Hepatocyte (in vitro differentiated cells): Measurements from ENCODE around the gene NOTCH4.

Experiments
- EZH2 ChIP-seq: fragments of 200-600 bp; sonication (generic); IDR thresholded peaks from 2 replicates; pipeline ENCODE4 v1.6.1; 2016; ENCODE audit warnings: antibody characterized with exemption, mild to moderate bottlenecking, borderline replicate concordance
- TF ChIP-seq, protein P1 (sequence below): fragments of 200-600 bp; sonication (generic); IDR thresholded peaks from 2 replicates; pipeline ENCODE4 v1.5.1; 2016; ENCODE audit warnings: antibody characterized with exemption, mild to moderate bottlenecking; ENCODE audit not compliant: poor library complexity

DNA sequence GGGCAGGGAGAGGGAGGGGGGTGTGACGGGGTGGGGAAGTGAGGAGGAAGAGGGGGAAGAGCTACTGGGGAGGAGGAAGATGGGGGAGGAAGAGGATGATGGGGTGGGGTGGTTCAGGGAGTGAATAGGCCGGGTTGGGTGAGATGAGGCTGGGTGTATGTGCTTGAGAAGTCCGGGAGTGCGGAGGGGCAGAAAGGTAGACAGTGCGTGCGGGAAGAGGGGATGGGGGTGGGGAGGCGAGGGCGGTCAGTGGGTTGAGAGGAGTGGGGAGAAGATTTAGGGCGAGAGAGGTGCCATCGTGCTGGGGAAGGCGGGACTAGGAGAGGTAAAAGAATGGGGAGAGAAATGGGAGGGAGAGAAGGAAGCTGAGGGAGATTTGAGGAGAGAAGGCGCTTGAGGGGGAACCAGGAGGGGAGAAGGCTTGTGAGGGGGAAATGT, 30.9 kb upstream of the NOTCH4 start:
- TF ChIP-seq, protein P1, sequence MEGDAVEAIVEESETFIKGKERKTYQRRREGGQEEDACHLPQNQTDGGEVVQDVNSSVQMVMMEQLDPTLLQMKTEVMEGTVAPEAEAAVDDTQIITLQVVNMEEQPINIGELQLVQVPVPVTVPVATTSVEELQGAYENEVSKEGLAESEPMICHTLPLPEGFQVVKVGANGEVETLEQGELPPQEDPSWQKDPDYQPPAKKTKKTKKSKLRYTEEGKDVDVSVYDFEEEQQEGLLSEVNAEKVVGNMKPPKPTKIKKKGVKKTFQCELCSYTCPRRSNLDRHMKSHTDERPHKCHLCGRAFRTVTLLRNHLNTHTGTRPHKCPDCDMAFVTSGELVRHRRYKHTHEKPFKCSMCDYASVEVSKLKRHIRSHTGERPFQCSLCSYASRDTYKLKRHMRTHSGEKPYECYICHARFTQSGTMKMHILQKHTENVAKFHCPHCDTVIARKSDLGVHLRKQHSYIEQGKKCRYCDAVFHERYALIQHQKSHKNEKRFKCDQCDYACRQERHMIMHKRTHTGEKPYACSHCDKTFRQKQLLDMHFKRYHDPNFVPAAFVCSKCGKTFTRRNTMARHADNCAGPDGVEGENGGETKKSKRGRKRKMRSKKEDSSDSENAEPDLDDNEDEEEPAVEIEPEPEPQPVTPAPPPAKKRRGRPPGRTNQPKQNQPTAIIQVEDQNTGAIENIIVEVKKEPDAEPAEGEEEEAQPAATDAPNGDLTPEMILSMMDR: no peak
- TF ChIP-seq EZH2: no peak
